ENCODE data around the gene GRID1. TPM values are rescaled to one million over a fixed set of nuclear protein-coding genes. Genes with fewer than 3 reads are reported as not detected.

GRID1 gene
- total RNA-seq, 1 donor from 2014 or later, result 0.60 TPM

- no peak for TF ChIP-seq CTCF (IDR thresholded peaks at IDR 0.05)
- H3K27me3 Mint-ChIP-seq (ENCODE audit: low read depth), result peaks cover 2% of the 10 kb centered on the region
- no peaks in the 10 kb centered on the region for H3K4me1 Mint-ChIP-seq (ENCODE audit: low read depth)
- peaks cover under 1% of the 10 kb centered on the region for H3K9me3 Mint-ChIP-seq (ENCODE audit: low read depth)
- H3K4me3 Mint-ChIP-seq (ENCODE audit: unreplicated experiment), result no peak overlapping the region
- H3K36me3 Mint-ChIP-seq (ENCODE audit: low read depth), result no peaks in the 10 kb centered on the region
- H3K27ac Mint-ChIP-seq (ENCODE audit: unreplicated experiment), result no peak overlapping the region
- DNase-seq (ENCODE audit: low spot score), result peak; percentile 42
Measured at GRCh38 chr10:86285136-86285790, 81.3 kb downstream of the GRID1 start.

GRCh38 chr10:86284355-86285105 is 82.1 kb downstream of the GRID1 start:
- Mint-ChIP-seq H3K27me3 (ENCODE audit: low read depth) (peaks cover 2% of the 10 kb centered on the region), H3K4me3 (ENCODE audit: unreplicated experiment) (no peak overlapping the region), H3K4me1 (ENCODE audit: low read depth) (no peaks in the 10 kb centered on the region), H3K36me3 (ENCODE audit: low read depth) (no peaks in the 10 kb centered on the region), H3K9me3 (ENCODE audit: low read depth) (peaks cover 3% of the 10 kb centered on the region), H3K27ac (ENCODE audit: unreplicated experiment) (no peak overlapping the region)
- no peak for TF ChIP-seq CTCF (IDR thresholded peaks at IDR 0.05)
- DNase-seq (ENCODE audit: low spot score), result peak; percentile 55

GRCh38 chr10:86283466-86284287 is 82.9 kb downstream of the GRID1 start:
- TF ChIP-seq CTCF (IDR thresholded peaks at IDR 0.05), result no peak
- no peaks in the 10 kb centered on the region for H3K4me1 Mint-ChIP-seq (ENCODE audit: low read depth)
- H3K36me3 Mint-ChIP-seq (ENCODE audit: low read depth), result no peaks in the 10 kb centered on the region
- peaks cover 11% of the 10 kb centered on the region for H3K9me3 Mint-ChIP-seq (ENCODE audit: low read depth)
- no peak for DNase-seq (ENCODE audit: low spot score)
- peaks cover 2% of the 10 kb centered on the region for H3K27me3 Mint-ChIP-seq (ENCODE audit: low read depth)
- no peak overlapping the region for H3K4me3 Mint-ChIP-seq (ENCODE audit: unreplicated experiment)
- H3K27ac Mint-ChIP-seq (ENCODE audit: unreplicated experiment), result no peak overlapping the region

GRCh38 chr10:86282664-86283465 is 83.7 kb downstream of the GRID1 start:
- Mint-ChIP-seq H3K36me3 (ENCODE audit: low read depth) (no peaks in the 10 kb centered on the region), H3K4me1 (ENCODE audit: low read depth) (no peaks in the 10 kb centered on the region), H3K4me3 (ENCODE audit: unreplicated experiment) (no peak overlapping the region), H3K27ac (ENCODE audit: unreplicated experiment) (no peak overlapping the region), H3K27me3 (ENCODE audit: low read depth) (peaks cover 2% of the 10 kb centered on the region), H3K9me3 (ENCODE audit: low read depth) (peaks cover 20% of the 10 kb centered on the region)
- DNase-seq (ENCODE audit: low spot score), result peak; percentile 52
- no peak for TF ChIP-seq CTCF (IDR thresholded peaks at IDR 0.05)
